Bronchial epithelial cell (primary cell): Measurements from ENCODE around the gene NEO1. TPM values are rescaled to one million over a fixed set of nuclear protein-coding genes. Genes with fewer than 3 reads are reported as not detected.

Experiments used
- DNase-seq: peaks from one replicate; pipeline ENCODE4 v3.0.0-alpha.2; 2010; ENCODE audit warnings: low read depth
- FAIRE-seq: peaks from 2 replicates; lab custom pipeline; 2011; peaks lifted over from hg19 to GRCh38; lab: Jason Lieb, UNC
- H3K27me3 ChIP-seq: 2 replicates; pipeline ENCODE4 v1.5.1; 2011; ENCODE audit warnings: low read length; ENCODE audit not compliant: control insufficient read depth, insufficient read depth
- H3K36me3 ChIP-seq: 2 replicates; pipeline ENCODE4 v1.5.1; 2011; ENCODE audit warnings: low read length; ENCODE audit not compliant: control insufficient read depth, insufficient read depth
- H3K4me3 ChIP-seq: 2 replicates; pipeline ENCODE4 v1.5.1; 2011; ENCODE audit warnings: mild to moderate bottlenecking, low read depth, low read length, control low read depth
- total RNA-seq: library from RNA; depleted of rRNA; stranded (reverse); fragments of >200 nt; gene quantifications from 2 replicates; pipeline ENCODE4 v1.2.1, GENCODE V29; 2014
- TF ChIP-seq, protein P1 (sequence below): IDR thresholded peaks from 2 replicates; pipeline ENCODE4 v1.5.1; 2011; ENCODE audit warnings: mild to moderate bottlenecking, moderate library complexity, low read length, control low read depth, inconsistent platforms; ENCODE audit not compliant: insufficient read depth, severe bottlenecking

The NEO1 gene
- total RNA-seq, 1 donor from 2014 or later: 10.5 TPM

DNA sequence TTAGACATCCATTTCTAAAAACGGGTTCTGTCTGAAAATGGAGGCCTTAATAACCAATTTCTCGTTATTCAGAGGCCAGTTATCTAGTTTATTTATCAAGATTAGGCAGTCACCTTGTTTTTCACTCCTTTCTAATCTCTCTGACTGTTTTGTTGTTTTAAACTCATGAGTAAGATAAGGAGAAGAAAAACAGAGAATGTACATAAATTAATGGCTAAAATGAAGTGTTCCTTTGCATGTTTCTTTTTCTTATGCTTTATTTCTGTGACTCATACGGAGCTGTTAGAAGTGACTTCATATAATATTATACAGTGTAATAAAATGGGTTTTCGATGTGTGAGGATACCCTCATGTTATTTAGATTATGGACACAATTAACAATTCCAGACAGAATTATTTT is 22.0 kb downstream of the NEO1 start:
- no peak overlapping the region for H3K4me3 ChIP-seq
- TF ChIP-seq, protein P1, sequence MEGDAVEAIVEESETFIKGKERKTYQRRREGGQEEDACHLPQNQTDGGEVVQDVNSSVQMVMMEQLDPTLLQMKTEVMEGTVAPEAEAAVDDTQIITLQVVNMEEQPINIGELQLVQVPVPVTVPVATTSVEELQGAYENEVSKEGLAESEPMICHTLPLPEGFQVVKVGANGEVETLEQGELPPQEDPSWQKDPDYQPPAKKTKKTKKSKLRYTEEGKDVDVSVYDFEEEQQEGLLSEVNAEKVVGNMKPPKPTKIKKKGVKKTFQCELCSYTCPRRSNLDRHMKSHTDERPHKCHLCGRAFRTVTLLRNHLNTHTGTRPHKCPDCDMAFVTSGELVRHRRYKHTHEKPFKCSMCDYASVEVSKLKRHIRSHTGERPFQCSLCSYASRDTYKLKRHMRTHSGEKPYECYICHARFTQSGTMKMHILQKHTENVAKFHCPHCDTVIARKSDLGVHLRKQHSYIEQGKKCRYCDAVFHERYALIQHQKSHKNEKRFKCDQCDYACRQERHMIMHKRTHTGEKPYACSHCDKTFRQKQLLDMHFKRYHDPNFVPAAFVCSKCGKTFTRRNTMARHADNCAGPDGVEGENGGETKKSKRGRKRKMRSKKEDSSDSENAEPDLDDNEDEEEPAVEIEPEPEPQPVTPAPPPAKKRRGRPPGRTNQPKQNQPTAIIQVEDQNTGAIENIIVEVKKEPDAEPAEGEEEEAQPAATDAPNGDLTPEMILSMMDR: no peak
- DNase-seq (no peak), FAIRE-seq (no peak)
- no peaks in the 10 kb centered on the region for H3K36me3 ChIP-seq
- H3K27me3 ChIP-seq: no peaks in the 10 kb centered on the region

GRCh38 chr15:73075160-73075859 is 23.0 kb downstream of the NEO1 start:
- peak; percentile 65 for DNase-seq
- no peaks in the 10 kb centered on the region for H3K36me3 ChIP-seq
- H3K27me3 ChIP-seq: no peaks in the 10 kb centered on the region
- TF ChIP-seq, protein P1: no peak
- H3K4me3 ChIP-seq: no peak overlapping the region
- FAIRE-seq: no peak

- no peak overlapping the region for H3K4me3 ChIP-seq
- TF ChIP-seq, protein P1: no peak
- no peak for FAIRE-seq
- no peaks in the 10 kb centered on the region for H3K36me3 ChIP-seq
- H3K27me3 ChIP-seq: no peaks in the 10 kb centered on the region
- no peak for DNase-seq
Observed at GRCh38 chr15:73078291-73078690, 26.0 kb downstream of the NEO1 start.

DNA sequence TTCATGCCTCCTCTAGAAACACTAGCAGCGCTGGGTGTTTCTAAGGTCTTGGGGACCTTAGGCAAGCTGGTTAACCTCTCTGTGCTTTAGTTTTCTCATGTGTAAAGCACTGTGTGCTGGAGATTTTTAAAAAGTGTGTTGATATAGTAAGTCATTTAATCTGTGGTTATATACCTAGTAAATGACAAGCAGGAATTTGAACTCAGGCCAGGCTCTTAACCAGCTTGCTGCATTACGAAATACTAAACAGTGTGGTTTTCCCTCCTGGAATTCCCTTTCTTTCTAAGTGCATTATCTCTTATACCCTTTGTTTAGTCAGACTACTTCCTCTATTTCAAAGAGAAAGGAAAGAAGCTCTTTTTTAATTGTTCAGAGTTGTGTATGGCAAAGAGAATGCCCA is 26.5 kb downstream of the NEO1 start:
- peak; percentile 85 for DNase-seq
- Histone ChIP-seq H3K36me3 (no peaks in the 10 kb centered on the region), H3K4me3 (no peak overlapping the region), H3K27me3 (no peaks in the 10 kb centered on the region)
- TF ChIP-seq, protein P1: no peak
- no peak for FAIRE-seq

- Histone ChIP-seq H3K36me3 (no peaks in the 10 kb centered on the region), H3K27me3 (no peaks in the 10 kb centered on the region), H3K4me3 (no peak overlapping the region)
- FAIRE-seq (no peak), DNase-seq (no peak)
- TF ChIP-seq, protein P1: no peak
Observed at GRCh38 chr15:73079565-73079964, 27.3 kb downstream of the NEO1 start.
